KMS-11 (cell line): ENCODE measurements around the gene MAPK1.

Experiments used
- H2AFZ ChIP-seq: fragments of 200-600 bp; sonication (generic); 2 replicates; pipeline ENCODE4 v1.6.1; 2016; ENCODE audit warnings: antibody characterized with exemption, mixed run types, low read depth
- H3K27ac ChIP-seq: fragments of 200-600 bp; sonication (generic); 2 replicates; pipeline ENCODE4 v1.6.1; 2016; ENCODE audit warnings: mild to moderate bottlenecking, mixed run types
- H3K27me3 ChIP-seq: fragments of 200-600 bp; sonication (generic); 2 replicates; pipeline ENCODE4 v1.6.1; 2017; ENCODE audit warnings: mild to moderate bottlenecking, low read depth, mixed run types, moderate library complexity; ENCODE audit not compliant: insufficient read depth
- H3K36me3 ChIP-seq: fragments of 200-600 bp; sonication (generic); 2 replicates; pipeline ENCODE4 v1.6.1; 2017; ENCODE audit warnings: mild to moderate bottlenecking, mixed run types; ENCODE audit not compliant: insufficient read depth
- H3K4me1 ChIP-seq: fragments of 200-600 bp; sonication (generic); 2 replicates; pipeline ENCODE4 v1.6.1; 2016; ENCODE audit warnings: mild to moderate bottlenecking, low read depth, mixed run types; ENCODE audit not compliant: poor library complexity, severe bottlenecking
- H3K4me2 ChIP-seq: fragments of 200-600 bp; sonication (generic); 2 replicates; pipeline ENCODE4 v1.7.0; 2016; ENCODE audit warnings: mild to moderate bottlenecking, mixed run types
- H3K4me3 ChIP-seq: fragments of 200-600 bp; sonication (generic); IDR thresholded peaks from 2 replicates; pipeline ENCODE4 v1.6.1; 2017; ENCODE audit warnings: low read depth, low read length, mixed read lengths; ENCODE audit not compliant: insufficient read depth
- H3K79me2 ChIP-seq: fragments of 200-600 bp; sonication (generic); 2 replicates; pipeline ENCODE4 v1.6.1; 2016; ENCODE audit warnings: low read depth, mixed run types; ENCODE audit not compliant: insufficient read depth
- H3K9ac ChIP-seq: fragments of 200-600 bp; sonication (generic); 2 replicates; pipeline ENCODE4 v1.6.1; 2016; ENCODE audit warnings: mild to moderate bottlenecking, mixed run types
- H4K20me1 ChIP-seq: fragments of 200-600 bp; sonication (generic); 2 replicates; pipeline ENCODE4 v1.6.1; 2016; ENCODE audit warnings: mild to moderate bottlenecking, mixed run types; ENCODE audit not compliant: insufficient read depth
- TF ChIP-seq, protein P1 (sequence below): fragments of 200-600 bp; sonication (generic); conservative IDR thresholded peaks from 2 replicates; pipeline ENCODE4 v1.6.1; 2017; ENCODE audit warnings: low read depth, mild to moderate bottlenecking, antibody characterized with exemption, low read length, moderate library complexity, mixed read lengths

The MAPK1 gene

DNA sequence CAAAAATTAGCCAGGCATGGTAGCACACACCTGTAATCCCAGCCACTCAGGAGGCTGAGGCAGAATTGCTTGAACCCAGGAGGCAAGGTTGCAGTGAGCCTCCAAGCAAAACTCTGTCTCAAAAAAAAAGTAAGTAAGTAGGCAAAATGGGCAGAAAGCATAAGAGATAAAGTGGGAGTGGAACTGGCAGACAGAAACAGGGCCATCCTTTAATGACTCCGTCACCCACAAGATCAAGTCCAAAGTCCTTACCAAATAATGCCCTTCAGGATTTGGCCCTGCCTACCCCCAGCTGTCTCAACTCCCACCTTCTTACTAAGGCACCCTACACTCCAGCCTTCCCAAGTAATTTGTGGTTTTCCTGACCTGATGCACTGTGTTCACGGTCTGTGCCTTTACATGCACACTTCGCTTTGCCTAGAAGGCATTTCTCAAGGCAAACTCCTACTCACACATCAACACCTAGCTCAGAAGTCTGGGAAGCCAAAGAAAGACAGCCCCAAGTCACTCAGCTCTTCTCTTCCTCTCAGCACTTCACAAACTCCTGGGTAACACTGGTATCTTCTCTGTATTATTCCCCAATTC lies 6.1 kb downstream of the MAPK1 start:
- Histone ChIP-seq H3K79me2 (peaks cover 88% of the 10 kb centered on the region), H3K9ac (no peak overlapping the region), H3K27me3 (no peaks in the 10 kb centered on the region), H4K20me1 (peaks cover 12% of the 10 kb centered on the region), H3K36me3 (no peaks in the 10 kb centered on the region), H3K4me2 (no peak overlapping the region), H3K4me3 (no peak overlapping the region), H2AFZ (no peak overlapping the region), H3K27ac (no peak overlapping the region), H3K4me1 (peaks cover 41% of the 10 kb centered on the region)
- TF ChIP-seq, protein P1, sequence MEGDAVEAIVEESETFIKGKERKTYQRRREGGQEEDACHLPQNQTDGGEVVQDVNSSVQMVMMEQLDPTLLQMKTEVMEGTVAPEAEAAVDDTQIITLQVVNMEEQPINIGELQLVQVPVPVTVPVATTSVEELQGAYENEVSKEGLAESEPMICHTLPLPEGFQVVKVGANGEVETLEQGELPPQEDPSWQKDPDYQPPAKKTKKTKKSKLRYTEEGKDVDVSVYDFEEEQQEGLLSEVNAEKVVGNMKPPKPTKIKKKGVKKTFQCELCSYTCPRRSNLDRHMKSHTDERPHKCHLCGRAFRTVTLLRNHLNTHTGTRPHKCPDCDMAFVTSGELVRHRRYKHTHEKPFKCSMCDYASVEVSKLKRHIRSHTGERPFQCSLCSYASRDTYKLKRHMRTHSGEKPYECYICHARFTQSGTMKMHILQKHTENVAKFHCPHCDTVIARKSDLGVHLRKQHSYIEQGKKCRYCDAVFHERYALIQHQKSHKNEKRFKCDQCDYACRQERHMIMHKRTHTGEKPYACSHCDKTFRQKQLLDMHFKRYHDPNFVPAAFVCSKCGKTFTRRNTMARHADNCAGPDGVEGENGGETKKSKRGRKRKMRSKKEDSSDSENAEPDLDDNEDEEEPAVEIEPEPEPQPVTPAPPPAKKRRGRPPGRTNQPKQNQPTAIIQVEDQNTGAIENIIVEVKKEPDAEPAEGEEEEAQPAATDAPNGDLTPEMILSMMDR, result no peak

DNA sequence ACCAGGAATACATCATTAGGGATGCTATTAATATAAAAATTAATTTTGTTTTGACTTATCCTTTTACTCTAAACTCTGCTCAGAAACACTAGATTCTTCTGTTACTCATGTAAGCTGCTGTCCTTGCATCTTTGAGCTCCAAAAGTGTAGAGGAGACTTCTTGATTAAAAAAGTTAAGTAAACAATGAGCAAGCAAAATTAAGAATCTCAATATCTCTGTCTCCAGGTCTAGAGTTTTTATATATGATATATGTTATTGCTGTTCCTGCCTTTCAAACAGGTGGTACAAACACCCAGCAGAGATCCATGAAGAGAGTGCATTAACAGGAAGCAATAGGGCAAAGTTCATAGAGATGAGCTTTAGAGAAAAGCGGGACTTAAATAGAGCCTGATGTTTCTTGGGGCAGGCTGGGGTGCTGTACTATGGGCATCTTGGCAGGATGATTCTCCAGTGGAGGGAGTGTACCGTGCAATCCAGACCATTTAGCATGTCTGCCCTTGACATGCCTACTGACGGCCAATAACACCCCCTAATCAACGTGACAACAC lies 6.9 kb downstream of the MAPK1 start:
- Histone ChIP-seq H3K4me2 (no peak overlapping the region), H3K4me1 (peaks cover 33% of the 10 kb centered on the region)

DNA sequence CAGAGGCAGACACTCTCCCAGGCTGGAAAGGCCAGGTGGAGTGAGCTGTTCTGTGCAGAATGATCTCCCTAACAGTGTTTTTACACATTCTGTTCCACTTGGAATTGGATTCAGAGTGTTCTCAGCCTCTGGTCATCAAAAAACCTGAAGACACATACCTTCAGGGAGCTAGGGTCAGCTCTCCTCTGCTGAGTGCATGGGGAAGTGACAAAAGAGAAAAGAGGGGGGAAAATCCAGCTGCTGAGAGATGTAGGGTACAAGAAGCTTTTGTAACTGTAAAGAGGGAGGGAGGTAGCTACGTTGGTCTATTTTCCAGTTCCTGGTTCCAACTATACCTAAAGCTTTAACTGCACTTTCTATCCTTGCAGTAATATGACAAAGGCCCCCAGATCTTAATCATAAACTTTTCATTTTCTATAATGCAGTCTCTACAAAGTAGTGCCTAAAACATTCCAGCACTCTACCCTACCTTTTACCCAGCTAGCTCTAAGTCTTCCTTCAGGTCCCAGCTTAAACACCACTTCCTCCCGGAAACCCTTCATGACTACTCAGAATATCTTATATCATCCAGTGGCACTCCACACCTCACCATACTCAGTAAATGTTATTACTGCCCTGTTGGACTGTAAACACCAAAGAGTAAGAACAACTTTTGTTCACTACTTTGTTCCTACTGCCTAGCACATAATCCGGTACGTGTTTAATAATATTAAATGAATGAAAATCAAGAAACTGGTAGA lies 9.2 kb downstream of the MAPK1 start:
- Histone ChIP-seq H3K4me2 (no peak overlapping the region), H2AFZ (no peak overlapping the region), H3K27me3 (no peaks in the 10 kb centered on the region), H4K20me1 (peaks cover 10% of the 10 kb centered on the region; the same call in 1 of the 2 replicates), H3K9ac (no peak overlapping the region), H3K4me3 (no peak overlapping the region), H3K27ac (no peak overlapping the region), H3K4me1 (peaks cover 25% of the 10 kb centered on the region), H3K36me3 (no peaks in the 10 kb centered on the region), H3K79me2 (peaks cover 88% of the 10 kb centered on the region)
- TF ChIP-seq, protein P1, result no peak

More for the DNA sequence above, 6.9 kb downstream of the MAPK1 start:
- Histone ChIP-seq H3K27me3 (no peaks in the 10 kb centered on the region), H3K9ac (no peak overlapping the region), H3K36me3 (no peaks in the 10 kb centered on the region), H2AFZ (no peak overlapping the region), H3K27ac (no peak overlapping the region), H4K20me1 (peaks cover 8% of the 10 kb centered on the region), H3K79me2 (peaks cover 88% of the 10 kb centered on the region), H3K4me3 (no peak overlapping the region)
- TF ChIP-seq, protein P1, result no peak

DNA sequence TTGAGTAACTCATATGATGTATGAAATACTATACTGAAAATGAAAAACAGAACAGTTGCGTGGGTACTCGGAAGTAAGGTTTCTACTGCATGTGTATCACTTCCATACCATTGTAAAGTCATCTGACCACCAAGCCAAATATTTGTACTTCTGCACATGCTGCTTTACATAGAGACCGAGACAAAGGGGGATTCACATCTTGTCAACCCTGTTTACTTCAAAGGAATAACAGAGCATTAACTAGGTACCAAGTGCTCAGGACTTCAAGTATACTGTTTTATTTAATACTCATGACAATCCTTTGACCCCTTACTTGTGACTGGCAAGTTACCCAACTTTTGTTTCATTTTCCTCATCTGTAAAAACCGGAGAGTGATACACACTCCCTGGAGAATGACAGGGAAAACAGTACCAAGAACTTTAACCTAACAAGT lies 9.9 kb downstream of the MAPK1 start:
- H3K4me2 ChIP-seq, result no peak overlapping the region
- no peak overlapping the region for H3K27ac ChIP-seq
- H3K36me3 ChIP-seq, result no peaks in the 10 kb centered on the region
- H4K20me1 ChIP-seq, result peaks cover 10% of the 10 kb centered on the region; the same call in 1 of the 2 replicates
- no peaks in the 10 kb centered on the region for H3K27me3 ChIP-seq
- no peak overlapping the region for H2AFZ ChIP-seq
- H3K4me3 ChIP-seq, result no peak overlapping the region
- TF ChIP-seq, protein P1, result no peak
- peaks cover 88% of the 10 kb centered on the region for H3K79me2 ChIP-seq
- H3K9ac ChIP-seq, result no peak overlapping the region
- peaks cover 32% of the 10 kb centered on the region for H3K4me1 ChIP-seq
